AG04449 (cell line): Measurements from ENCODE around the gene PRKN.

Experiments used
- CTCF ChIA-PET: fragments of 350-600 bp; formaldehyde crosslinking; extraction: SDS; loops from one replicate; lab custom pipeline; 2021; ENCODE audit warnings: antibody characterized with exemption; lab: Yijun Ruan, JAX
- POLR2A ChIA-PET: fragments of 400-600, 350-600 bp; formaldehyde crosslinking; extraction: SDS; loops from one replicate; lab custom pipeline; 2020; ENCODE audit warnings: antibody characterized with exemption, inconsistent platforms; lab: Yijun Ruan, JAX
- DNase-seq: peaks from one replicate; pipeline ENCODE4 v3.0.0-alpha.2; 2010; ENCODE audit warnings: low read depth, low spot score
- H3K4me3 ChIP-seq: 2 replicates; pipeline ENCODE4 v1.5.1; 2011; ENCODE audit warnings: low read depth, mild to moderate bottlenecking, control low read depth, low read length
- CTCF ChIP-seq: IDR thresholded peaks from one replicate; pipeline ENCODE4 v1.5.1; 2011; ENCODE audit warnings: mild to moderate bottlenecking, moderate library complexity, low read length, control low read depth, inconsistent platforms; ENCODE audit not compliant: insufficient read depth; ENCODE audit errors: missing control alignments

PRKN gene

DNA sequence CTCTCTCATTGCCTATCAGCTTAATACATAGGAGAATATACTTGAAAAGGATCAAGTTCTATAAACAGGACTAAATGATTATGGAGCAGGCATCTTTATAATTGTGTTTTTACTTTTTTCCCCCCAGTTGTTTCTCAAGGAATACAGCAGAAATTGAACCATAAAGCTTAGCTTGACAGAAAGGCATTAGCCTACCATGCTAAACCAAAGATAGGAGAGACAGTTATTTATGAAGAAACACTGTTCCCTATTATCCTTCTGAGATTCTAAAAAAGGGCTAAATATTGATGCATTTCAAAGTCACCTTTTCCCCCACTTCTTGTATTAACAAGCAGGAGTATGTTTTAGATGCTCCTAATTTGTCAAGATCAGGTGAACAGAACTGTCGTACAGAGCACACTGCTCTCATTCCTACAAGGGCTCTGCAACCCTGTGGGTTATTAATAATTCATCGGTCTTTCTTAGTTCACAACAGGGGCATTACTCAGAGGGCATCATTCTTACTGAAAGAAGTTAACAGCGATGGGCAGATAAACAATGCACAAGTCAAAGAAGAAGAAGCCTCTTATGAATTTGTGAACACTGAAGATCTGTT lies 38.7 kb downstream of the PRKN start:
- ChIA-PET CTCF (no interaction called here), POLR2A (no interaction called here)
- DNase-seq: no peak
- TF ChIP-seq CTCF: no peak
- H3K4me3 ChIP-seq: no peak overlapping the region

DNA sequence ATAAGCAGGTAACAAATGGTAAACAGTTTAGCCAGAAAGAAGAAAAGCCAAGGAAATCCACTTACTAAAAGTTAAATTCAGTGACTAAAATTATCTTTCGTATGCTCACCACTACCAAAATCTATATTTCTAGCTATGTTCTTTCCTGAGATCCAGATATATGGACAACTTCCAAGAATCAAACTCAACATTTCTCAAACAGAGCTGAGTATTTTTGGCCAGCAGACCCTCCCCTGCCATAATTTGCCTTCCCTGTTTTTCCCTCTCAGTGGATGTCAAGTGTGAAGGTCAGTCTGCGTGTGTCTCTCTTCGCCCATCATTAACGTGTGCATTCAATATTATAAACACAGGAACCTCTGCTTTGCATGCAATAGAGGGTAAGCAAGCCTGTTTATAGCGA lies 42.0 kb downstream of the PRKN start:
- no peak overlapping the region for H3K4me3 ChIP-seq
- TF ChIP-seq CTCF: no peak
- CTCF ChIA-PET: no interaction called here
- POLR2A ChIA-PET: no interaction called here
- DNase-seq: no peak

GRCh38 chr6:162684961-162685360 lies 42.6 kb downstream of the PRKN start:
- POLR2A ChIA-PET: no interaction called here
- CTCF ChIA-PET: no interaction called here
- no peak for TF ChIP-seq CTCF
- DNase-seq: no peak
- no peak overlapping the region for H3K4me3 ChIP-seq

DNA sequence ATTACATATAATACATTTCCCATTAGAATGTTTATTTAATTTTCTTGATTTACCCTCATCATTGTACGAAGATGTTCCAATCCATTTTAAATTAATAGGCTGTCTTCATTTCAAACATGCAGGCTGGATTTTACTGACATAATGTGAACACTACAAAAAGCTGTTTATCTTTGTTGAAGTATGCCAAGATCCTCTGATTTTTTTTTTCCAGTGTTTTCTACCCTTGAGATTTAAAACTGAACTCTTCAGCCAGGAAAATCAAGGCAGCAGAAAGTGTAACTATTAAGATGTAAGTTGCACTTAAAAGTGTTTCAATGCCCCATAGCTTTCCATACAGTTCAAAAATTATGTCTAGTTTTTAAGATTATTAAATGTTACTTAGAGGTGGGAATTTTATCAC lies 43.5 kb downstream of the PRKN start:
- TF ChIP-seq CTCF: no peak
- CTCF ChIA-PET: no interaction called here
- POLR2A ChIA-PET: no interaction called here

GRCh38 chr6:162683135-162683534 lies 44.4 kb downstream of the PRKN start:
- no peak overlapping the region for H3K4me3 ChIP-seq
- ChIA-PET POLR2A (interaction anchor here (0.6 kb wide), 1 partner anchor 1948 kb away, joined by 5 read pairs; no protein-coding TSS in a partner anchor), CTCF (no interaction called here)
- no peak for DNase-seq
- no peak for TF ChIP-seq CTCF

More for the DNA sequence above, 43.5 kb downstream of the PRKN start:
- DNase-seq: no peak
- H3K4me3 ChIP-seq: no peak overlapping the region

- ChIA-PET POLR2A (no interaction called here), CTCF (no interaction called here)
- TF ChIP-seq CTCF: no peak
- H3K4me3 ChIP-seq: no peak overlapping the region
- no peak for DNase-seq
Observed at GRCh38 chr6:162681447-162681846, 46.1 kb downstream of the PRKN start.
